IPS-18c (cell line): Measurements from ENCODE around the gene UNG.

Experiments used
- H3K4me3 ChIP-seq: 2 replicates; pipeline ENCODE4 v1.7.0; 2013; ENCODE audit warnings: low read depth, mild to moderate bottlenecking, low read length, moderate library complexity; ENCODE audit not compliant: insufficient read depth
- H3K9me3 ChIP-seq: one replicate; pipeline ENCODE4 v1.6.1; 2013; ENCODE audit warnings: mild to moderate bottlenecking, low read length, moderate library complexity; ENCODE audit not compliant: control insufficient read depth, insufficient read depth

Gene UNG

DNA sequence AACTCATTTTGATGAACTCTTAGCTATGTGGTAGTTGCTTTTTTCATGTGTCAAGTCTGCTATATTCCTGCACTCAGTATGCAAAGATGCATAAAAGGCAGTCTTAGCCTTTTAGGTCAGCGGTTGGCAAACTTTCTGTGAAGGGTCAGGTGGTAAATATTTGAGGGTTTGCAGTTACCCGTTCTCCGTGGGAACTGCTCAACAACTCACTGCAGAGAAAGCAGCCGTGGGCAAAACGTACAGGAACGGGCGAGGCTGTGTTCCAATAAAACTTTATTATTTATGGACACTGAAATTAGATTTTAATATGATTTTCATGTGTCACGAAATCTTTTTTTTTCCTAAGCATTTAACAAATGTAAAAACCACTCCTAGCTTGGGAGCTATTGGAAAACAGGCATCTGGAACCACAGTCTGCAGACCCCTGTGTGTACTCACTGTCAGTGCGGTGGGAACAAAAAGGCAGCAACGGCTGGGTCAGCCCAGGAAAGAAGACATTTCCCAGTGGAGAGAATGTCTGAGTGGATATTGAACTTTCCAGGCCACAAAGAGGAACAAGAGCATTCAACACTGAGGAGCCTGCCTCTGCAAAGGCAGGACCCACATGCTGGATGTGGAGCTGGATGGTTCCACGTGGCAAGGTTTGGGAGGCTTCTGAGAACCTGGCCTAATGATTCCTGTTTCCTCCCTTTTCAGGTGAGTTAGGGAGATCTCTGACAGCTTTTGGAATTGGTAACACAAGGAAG, 15.5 kb downstream of the UNG start:
- H3K4me3 ChIP-seq = no peak overlapping the region
- no peaks in the 10 kb centered on the region for H3K9me3 ChIP-seq

DNA sequence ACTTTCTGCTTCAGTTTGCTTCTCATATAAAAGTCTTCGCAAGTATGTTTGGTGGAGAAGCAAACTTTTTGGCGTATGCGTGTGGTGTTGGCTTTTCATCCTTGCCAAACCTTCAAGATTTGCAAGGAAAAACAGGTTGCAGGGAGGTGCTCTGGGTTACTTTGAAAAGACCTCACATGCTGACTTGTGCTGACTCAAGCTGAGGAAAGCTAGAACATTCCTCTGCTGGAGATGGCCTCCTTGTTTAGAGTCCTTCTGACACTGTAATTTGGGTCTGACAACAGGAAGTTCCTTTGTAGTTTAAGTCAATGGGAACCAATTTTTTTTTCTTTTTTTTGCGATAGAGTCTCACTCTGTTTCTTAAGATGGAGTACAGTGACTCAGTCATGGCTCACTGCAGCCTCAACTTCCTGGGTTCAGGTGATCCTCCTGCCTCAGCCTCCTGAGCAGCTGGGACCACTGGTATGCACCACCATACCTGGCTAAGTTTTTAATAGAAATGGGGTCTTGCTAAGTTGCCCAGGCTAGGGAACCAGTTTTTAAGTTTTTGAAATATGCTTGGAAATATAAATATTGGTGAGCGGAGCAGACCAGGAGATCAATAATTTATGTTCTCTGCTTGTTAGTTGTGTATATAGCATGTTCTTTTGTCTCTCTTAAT, 16.4 kb downstream of the UNG start:
- H3K9me3 ChIP-seq = no peaks in the 10 kb centered on the region
- H3K4me3 ChIP-seq = no peak overlapping the region

GRCh38 chr12:109114644-109115043, 17.2 kb downstream of the UNG start:
- H3K4me3 ChIP-seq = no peak overlapping the region
- H3K9me3 ChIP-seq = no peaks in the 10 kb centered on the region

GRCh38 chr12:109115404-109115757, 18.0 kb downstream of the UNG start:
- no peaks in the 10 kb centered on the region for H3K9me3 ChIP-seq
- no peak overlapping the region for H3K4me3 ChIP-seq

DNA sequence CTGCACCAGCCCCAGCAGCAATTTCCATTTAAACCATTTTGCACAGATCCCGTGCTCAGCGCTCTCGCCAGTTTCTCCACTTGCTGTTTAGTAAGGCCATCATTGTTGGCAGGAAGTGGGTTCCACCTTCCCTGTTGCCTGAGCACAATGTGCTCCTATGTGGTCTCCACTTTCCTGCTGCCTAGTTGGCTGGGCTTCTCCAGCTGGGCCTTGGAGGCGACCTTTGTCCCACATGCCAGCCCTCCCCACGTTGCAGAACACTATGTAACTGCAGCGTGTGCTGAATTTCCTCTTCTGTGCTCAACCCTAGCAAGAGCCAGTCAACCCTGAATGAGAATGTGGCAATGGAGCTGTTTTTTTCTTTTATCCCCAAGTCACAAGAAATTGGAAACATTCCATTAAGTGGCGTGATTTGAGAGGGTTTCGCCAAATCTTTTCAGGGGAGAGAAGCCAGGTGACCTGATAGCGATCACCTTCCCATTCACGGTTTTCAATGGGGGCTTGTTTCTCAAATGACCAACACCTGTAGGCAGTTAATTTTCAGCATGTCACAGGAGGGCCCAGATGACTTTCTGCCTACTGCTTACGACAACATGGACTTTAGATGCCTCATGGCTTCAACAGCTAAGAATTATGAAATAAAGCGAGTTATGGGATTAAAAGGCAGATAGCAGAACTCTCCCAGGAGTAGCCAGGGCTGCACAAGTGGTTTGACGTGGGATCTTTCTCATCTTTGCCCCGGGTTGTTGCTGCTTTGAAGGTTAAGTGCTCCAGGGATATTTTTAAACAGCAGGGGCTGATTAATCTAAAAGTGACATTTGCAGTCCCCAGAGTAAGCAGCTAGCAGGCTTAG, 18.6 kb downstream of the UNG start, which contains the start of gene ACACB:
Gene ACACB, plus strand, starts transcription at position 830 of the 853 bp plus-strand sequence. CDS start 22,819 bp downstream, outside the sequence.
- Histone ChIP-seq H3K9me3 (no peaks in the 10 kb centered on the region), H3K4me3 (no peak within 1 kb of the TSS; the same call in 1 of the 2 replicates)

DNA sequence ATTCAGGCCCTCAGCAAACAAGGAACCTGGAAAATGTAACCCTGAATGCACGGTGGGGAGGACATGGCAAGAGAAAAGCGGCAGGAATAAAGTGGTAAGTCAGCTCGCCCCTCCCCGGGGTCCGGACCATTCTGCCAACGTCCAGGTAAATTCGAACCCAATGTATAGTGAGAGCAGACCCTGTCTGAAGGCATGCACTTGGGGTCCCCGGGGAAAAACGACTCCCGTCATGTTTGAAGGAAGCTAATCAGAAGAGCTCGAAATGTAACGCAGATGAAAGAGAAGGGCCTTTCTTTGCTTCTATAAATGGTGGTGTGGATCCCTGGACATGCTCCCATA, 19.2 kb downstream of the UNG start:
- Histone ChIP-seq H3K9me3 (no peaks in the 10 kb centered on the region), H3K4me3 (no peak overlapping the region)

GRCh38 chr12:109120095-109120494, 22.7 kb downstream of the UNG start:
- no peaks in the 10 kb centered on the region for H3K9me3 ChIP-seq
- H3K4me3 ChIP-seq = no peak overlapping the region

DNA sequence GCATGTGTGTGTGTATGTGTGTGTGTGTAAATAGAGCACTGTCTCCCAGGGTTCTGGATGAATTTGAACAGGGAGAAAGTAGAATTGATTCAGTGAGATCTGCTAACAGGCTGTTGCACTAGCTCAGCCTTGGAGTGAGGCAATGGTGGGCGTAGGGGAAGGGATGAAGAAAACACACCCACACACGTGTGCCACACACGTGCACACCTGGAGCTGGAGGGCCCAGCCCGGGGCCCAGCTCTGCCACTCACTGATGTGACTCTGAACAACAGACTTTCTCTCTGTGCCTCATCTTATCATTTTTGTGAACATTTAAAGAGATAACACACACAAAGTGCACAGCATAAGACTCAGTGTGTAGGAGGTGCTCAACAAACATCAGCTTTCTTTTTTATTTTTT, 23.2 kb downstream of the UNG start:
- Histone ChIP-seq H3K9me3 (no peaks in the 10 kb centered on the region), H3K4me3 (no peak overlapping the region)

DNA sequence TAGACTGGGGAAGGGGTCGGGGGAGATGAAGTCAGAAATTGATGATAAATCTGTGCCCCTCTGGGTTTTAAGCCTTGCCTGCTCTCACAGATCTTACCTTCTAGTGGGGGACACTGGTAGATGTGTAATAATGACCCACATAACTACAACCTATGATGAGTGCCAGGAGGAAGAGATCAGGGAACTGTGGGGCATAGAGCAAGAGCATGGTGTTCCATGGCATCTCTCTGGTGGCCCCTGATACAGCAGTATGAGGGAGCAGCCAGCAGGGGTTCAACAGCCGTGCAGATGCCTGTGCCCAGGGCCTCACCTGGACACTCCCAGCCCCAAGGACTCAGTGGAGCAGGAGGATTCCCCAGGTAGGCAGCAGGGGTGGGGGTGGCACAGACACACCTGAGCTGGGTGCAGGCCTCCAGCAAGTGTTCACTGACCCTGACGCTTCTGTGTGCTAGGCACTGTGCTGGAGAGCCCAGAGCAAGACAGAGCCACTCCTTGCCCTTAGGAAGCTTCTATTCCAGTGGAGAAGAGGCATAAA, 24.0 kb downstream of the UNG start:
- H3K9me3 ChIP-seq = no peaks in the 10 kb centered on the region
- no peak overlapping the region for H3K4me3 ChIP-seq

DNA sequence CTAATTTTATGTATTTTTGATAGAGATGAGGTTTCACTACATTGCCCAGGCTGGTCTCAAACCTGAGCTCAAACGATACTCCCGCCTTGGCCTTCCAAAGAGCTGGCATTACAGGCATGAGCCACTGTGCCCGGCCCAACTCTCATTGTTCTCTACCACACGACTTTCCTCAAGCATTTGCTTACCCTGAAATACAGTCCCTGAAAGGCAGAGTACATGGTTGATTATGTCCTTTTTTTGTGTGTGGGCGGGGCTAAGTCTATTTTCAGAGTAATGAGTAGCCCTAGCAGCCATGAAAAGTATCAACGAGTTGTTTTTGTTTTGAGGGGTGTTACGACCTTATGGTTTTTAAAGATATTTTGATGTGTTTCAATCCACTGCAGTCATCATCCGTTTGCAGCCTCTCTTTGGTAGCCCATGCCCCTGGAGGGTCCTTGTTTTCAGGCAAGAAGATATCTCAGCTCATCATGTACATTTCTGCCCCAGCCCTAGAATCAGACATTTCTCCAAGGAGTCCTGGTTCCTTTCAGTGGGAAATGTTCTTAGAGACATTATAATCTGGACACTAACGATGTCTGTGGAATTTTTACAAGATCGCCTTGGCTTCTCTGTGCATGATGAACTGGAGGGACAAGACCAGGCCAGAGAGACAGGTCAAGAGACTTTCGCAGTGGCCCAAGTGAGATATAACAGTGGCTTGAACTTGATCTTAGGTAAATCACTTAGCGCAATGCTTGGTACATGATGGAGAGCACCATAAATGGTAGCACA, 27.7 kb downstream of the UNG start:
- Histone ChIP-seq H3K4me3 (no peak overlapping the region), H3K9me3 (no peaks in the 10 kb centered on the region)

- Histone ChIP-seq H3K4me3 (no peak overlapping the region), H3K9me3 (no peaks in the 10 kb centered on the region)
Measured at GRCh38 chr12:109125791-109126190, 28.4 kb downstream of the UNG start.

- no peak overlapping the region for H3K4me3 ChIP-seq
- no peaks in the 10 kb centered on the region for H3K9me3 ChIP-seq
Measured at GRCh38 chr12:109126784-109127183, 29.4 kb downstream of the UNG start.

DNA sequence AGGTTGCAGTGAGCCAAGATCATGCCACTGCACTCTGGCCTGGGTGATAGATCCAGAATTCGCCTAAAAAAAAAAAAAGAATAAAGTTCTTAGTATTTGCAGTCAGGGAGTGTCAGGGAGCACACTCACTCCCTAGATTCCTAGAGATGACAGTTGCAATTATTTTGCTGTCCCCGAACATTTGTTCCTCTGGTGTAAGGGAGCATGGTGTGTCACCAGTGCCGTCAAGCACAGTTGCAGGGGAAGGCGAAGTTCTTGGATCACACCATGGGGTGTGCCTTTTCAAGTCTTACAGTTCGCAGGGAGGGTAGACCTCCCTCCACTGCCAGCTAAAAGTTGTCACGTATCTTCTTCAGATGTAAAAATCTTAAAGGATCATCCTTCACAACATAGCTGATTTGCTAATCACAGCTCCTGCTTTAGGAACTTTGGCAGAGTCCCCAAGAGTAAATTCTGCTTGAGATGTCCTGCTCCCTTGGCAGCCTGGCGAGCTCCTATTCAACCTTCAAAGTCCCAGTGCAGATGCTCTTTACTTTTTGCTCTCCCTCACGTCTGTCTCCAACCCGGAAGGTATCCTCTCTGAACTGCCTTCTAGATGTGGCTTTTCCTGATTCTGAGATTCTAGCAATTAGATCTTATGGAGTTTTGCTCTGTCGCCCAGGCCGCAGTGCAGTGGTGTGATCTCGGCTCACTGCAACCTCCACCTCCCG, 30.3 kb downstream of the UNG start:
- no peaks in the 10 kb centered on the region for H3K9me3 ChIP-seq
- H3K4me3 ChIP-seq = no peak overlapping the region

- H3K4me3 ChIP-seq = no peak overlapping the region
Measured at GRCh38 chr12:109130297-109131153, 33.1 kb downstream of the UNG start.

DNA sequence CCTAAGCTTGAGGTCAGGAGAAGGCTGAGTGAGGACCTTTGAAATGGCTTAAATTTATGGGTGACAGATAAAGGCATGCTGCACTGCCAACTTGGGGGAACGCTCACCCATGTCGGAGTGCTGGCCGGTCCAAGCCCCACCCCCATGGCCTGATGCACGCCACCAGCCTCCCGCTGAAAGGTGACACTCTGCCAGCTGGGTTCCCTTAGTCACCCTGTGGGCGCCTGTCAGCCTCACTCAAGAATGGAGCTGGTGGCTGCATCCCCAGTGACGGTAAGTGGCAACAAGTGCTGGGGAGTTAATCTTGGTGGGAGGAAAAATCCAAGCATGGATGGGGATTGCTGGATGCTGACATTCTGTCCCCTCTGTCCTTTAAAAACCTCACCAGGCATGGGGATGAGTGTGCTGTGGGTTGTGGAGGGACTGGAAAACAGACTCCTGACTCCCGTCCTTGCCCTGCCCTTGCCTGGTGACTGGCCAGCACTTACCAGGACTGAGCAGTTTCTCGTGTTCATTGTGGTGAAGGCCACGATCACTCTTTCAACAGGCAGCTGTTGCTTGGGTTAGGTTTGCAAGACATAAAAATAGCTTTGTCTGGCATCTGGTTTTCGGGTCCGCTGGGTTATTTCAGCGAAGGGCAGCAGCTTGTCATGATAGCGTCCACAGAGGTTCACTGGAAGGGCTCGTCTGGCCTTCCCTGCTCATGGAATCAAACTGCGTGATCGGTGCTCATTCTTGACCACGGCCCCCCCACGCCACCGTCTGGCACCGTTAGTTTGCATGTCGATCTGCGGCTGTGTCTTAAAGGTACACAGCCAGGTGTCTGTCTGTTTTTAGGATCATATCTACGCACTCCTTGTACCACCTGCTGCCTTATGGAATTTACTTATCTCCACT, 34.0 kb downstream of the UNG start:
- Histone ChIP-seq H3K9me3 (no peaks in the 10 kb centered on the region), H3K4me3 (no peak overlapping the region; the same call in 1 of the 2 replicates)

More at GRCh38 chr12:109130297-109131153, 33.1 kb downstream of the UNG start:
- no peaks in the 10 kb centered on the region for H3K9me3 ChIP-seq
